GM21717 (cell line): Measurements from ENCODE around the gene SYCP2.

Experiments used
- ATAC-seq: cut with Tn5 transposase; IDR thresholded peaks from one replicate; pipeline ENCODE4 v1.9.1; 2021; ENCODE audit warnings: mild to moderate bottlenecking, moderate library complexity; ENCODE audit not compliant: unreplicated experiment

SYCP2 gene

DNA sequence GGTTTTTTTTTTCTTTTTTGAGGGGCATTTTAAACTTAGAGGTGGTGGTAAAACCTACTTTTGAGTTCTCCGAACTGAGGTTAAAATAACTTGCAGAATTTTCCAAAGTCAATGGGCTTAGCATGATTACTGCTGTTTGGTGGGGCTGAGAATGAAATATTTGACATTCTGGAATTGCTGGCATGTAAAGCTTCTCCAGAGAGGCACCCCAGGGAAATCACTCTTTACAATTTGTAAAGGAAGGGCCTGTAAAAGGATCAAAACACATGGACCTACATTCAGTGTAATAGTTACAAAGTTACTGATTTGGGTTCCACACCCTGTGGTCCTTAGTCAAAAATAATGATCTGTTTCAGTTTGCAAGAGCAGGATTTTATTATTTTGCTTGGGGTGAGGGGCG is 12.3 kb upstream of the SYCP2 start:
- ATAC-seq = no peak

DNA sequence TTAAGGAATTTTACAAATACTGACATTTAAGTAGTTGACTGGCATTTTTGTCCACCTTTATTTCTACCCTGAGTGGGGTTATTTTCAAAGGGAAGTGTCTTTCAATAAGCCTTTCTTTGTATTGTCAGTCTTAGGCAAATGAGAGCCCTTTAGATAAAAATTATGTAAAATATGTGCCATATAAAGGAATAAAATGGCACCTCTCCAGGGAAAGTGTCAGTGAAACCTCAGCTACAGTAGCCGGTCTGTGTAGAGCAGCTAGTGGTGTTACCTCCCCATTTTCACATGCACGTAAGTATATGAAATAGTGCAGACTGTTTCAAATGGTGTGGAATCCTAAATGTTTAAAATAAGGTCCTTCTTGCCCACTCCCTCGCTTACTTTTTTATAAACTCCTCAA is 11.7 kb upstream of the SYCP2 start:
- no peak for ATAC-seq

GRCh38 chr20:59944726-59945125 is 11.3 kb upstream of the SYCP2 start:
- ATAC-seq = no peak

GRCh38 chr20:59942245-59942644 is 8.8 kb upstream of the SYCP2 start:
- ATAC-seq = no peak

GRCh38 chr20:59940956-59941294 is 7.5 kb upstream of the SYCP2 start:
- peak; percentile 11 for ATAC-seq

DNA sequence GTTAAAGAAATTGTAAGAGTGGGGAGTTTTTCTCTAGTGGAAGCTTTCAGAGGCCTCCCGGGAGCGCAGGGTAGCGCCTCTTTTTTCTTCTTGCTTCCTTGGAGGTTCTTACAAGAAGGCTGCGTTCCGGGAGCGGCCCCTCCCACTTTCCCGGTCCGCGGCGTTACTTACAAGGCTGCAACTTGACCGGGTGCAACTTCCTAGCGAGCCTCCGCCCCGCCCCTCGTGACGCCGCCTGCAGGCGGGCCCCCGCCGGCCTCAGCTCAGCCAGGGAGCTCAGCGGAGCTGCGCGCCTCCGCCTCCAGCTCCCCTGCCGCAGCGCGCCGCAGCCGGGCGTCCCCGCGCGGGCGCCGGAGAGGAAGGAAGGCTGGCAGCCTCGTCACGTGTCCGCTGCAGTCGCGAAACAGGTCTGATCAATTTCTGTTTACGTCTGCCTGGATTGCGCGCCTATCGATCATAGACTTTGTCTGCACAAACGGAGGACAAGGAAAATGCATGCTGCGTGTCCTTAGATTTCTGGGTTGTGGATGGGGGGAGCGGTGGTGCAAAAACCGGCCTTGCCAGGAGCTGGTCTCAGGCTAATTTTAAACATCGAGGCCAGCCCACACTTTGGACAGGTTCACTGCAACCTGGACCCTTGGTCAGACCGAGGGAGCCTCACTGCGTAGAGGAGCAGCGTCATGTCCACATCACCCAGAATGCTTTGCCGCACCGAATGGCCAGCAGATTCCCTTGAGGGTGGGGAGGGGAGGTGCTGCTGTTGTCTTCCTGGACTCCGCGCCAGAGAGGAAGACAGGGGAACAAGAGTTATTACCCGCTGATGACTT is 6.9 kb upstream of the SYCP2 start, which contains the start of the genes FAM217B and PPP1R3D:
FAM217B (plus strand) TSS at position 261 of the 827 bp plus-strand sequence. CDS start 3,555 bp downstream, outside the sequence.
PPP1R3D (minus strand) TSS at position 177 of the 827 bp plus-strand sequence. CDS start 374 bp downstream, outside the sequence.
- ATAC-seq = peak; percentile 96

GRCh38 chr20:59939879-59940128 is 6.4 kb upstream of the SYCP2 start:
- ATAC-seq = peak; percentile 34

- ATAC-seq = no peak
These were observed 5.8 kb upstream of the SYCP2 start for GRCh38 chr20:59939052-59939878.

GRCh38 chr20:59938696-59939051 is 5.2 kb upstream of the SYCP2 start:
- ATAC-seq = no peak

DNA sequence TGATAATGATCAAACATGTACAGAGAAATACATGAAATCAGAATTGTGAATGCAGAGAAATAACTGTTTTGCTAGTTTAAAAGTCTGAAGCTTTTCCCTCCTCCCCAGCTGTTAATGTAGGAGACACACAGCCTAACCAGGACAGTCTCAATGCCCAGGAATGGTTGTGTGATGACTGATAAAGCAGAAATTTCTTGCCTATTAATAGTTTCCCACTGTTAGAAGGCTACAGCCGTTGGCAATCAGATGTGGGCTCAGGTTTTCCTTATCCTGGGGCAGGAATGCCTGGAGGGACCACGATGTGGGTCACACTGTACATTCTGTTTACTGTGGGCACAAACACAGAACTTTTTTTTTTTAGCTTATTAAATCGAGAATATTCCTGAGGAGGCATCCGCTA is 4.8 kb upstream of the SYCP2 start:
- no peak for ATAC-seq

- no peak for ATAC-seq
These were observed 3.7 kb upstream of the SYCP2 start for GRCh38 chr20:59937150-59937549.

DNA sequence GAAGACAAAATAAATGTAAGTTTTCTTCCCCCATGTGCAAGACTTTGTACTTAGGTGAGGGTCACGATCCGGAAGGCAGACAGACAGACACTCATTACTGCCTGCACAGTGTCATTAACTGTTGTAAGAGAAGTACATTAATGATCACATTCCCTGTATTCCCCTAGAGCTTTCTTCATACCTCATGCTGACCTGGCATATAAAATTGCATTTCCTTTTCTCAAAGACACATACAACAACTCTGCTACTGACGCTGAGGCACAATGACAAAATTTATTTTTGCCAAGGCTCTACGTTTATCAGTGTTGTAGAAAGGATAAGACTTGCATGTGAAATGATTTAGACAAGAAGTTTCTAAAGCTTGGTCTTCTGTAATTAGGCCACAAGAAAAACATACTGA is 3.0 kb upstream of the SYCP2 start:
- no peak for ATAC-seq

DNA sequence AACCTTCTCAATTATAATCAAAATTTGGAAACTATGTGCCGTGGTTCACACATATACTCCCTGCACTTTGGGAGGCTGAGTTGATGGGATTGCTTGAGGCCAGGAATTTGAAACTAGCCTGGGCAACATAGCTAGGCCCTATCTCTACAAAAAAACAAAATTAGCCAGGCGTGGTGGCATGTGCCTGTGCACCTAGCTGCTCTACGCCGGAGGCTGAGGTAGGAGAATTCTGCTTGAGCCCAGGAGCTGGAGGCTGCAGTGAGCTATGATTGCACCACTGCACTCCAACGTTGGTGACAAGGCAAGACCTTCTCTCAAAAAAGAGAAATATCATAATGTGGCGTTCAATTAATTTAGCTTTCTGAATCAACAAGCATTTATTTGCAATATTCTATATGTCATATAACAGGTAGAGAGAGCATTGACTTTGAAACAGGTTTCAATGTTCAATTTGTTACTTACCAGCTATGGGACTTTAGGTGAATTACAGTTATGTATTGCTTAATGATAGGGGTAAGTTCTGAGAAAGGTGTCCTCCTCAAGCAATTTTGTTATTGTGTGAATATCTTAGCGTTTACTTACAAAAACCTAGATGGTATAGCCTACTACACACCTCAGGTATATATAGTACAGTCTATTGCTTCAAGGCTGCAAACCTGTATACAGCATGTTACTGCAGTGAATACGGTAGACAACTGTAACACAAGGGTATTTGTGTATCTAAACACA is 2.2 kb upstream of the SYCP2 start:
- no peak for ATAC-seq

- peak; percentile 88 for ATAC-seq
These were observed 580 bp upstream of the SYCP2 start for GRCh38 chr20:59933849-59934585.

- no peak for ATAC-seq
These were observed 681 bp downstream of the SYCP2 start for GRCh38 chr20:59932616-59933295.

DNA sequence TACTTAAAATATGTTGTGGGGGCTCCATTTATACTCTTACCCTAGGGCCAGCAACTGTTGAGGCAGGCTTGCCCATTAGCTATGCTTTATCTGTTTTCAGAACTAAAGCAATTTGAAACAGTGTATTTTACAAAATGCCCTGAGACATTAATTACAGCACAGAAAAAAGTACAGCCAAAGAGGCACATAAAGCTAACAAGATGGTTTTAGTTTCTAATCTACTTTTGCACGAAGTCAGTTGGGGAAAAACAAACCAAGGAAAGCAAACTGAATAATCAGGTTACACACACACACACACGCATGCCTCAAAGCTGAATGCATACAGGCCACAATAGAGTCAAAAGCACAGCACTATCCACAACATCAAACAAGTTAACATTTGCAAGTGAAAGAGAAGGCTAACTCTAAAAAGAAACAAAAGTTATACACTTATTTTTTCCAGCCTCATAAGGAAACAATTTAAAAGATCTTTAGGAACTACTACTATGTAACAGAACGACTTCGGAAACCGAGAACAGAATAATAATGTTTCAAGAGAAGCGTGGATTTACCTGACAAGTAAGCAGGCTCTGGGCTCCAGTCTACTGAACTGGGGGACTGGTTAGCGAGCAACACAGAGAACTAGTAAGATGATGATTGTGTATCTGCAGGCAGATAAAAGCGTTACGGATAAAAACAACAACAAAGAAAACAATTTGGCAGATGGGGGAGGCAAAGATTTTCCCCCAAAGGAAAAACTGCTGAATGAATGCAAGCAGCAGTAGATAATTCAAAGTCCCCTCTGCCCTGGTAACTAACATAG is 1.7 kb downstream of the SYCP2 start:
- ATAC-seq = no peak

GRCh38 chr20:59925899-59926298 is 7.5 kb downstream of the SYCP2 start:
- ATAC-seq = no peak

DNA sequence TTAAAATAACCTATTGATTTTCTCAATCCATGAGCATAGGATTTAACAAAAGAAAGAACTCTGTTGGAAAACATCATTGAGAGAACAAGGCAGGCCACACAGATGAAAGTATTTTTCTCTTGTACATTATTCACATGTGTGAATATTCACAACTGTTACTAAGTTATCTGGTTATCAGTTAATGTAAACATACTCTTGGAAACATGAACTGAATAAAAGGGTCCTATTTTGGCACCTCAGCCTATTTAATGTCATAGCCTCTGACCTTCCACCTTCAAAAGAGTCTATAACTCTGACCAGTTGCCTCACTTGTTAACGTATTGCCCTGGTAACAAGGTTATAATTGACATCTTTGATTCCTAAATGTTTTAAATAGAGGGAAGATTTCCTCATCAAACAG is 8.1 kb downstream of the SYCP2 start:
- ATAC-seq = no peak

DNA sequence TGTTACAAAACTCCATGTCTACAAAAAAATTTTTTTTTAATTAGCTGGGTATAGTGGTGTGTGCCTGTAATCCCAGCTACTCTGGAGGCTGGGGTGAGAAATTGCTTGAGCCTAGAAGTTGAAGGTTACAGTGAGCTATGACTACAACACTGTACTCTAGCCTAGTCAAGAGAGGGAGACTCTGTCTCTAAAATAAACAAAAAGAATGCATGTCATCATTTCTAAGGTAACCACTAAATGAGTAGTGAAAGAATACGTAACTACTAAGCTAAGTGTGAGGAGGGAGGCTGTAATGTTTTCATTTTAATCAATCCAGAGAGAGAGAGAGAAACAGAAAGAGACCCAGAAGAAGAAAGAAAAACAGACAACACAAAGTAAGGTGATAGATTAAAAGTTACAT is 9.9 kb downstream of the SYCP2 start:
- ATAC-seq = no peak

DNA sequence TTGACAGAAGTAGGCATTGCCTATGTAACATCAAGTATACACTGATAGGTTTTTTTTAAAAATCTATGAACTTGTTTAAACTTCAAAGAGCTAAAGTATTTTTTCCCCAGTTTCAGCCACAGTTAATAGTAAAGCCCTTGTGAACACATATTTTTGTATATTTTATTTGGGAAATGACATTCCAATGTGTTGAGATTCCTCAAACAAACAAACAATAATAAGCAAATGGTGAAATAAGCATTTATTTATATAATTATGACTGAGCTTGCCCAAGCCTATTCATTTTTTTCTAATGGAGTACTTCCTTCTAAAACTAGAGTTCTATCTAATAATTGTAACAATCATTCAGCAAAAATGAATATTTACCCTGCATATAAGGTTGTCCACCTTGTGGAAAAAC is 12.5 kb downstream of the SYCP2 start:
- no peak for ATAC-seq
